ENCODE measurements around the gene CTXN2. TPM values are rescaled to one million over a fixed set of nuclear protein-coding genes. Genes with fewer than 3 reads are reported as not detected.

The CTXN2 gene
- total RNA-seq: under 1 TPM in 1 of 2 donors, not detected in 1; under 0.01 TPM

GRCh38 chr15:48191574-48192225 is at the start of gene CTXN2:
Gene CTXN2 (plus strand): TSS chr15:48191665. CDS start chr15:48201301, 9,636 bp downstream.

GRCh38 chr15:48177766-48178647 is 13.5 kb upstream of the CTXN2 start, which contains the start of gene MYEF2:
Gene MYEF2 (minus strand): TSS chr15:48178295. CDS start chr15:48178237, 58 bp downstream.

GRCh38 chr15:48205981-48206380 is 14.5 kb downstream of the CTXN2 start, which contains the start of gene SLC12A1:
Gene SLC12A1 (plus strand): TSS chr15:48206302. CDS start chr15:48207720, 1,418 bp downstream.

Other genes starting within 250 kb of the CTXN2 start
- 100 to 1,000 TPM; 614 to 668 TPM for gene SLC24A5, start 70.7 kb upstream of the CTXN2 start, total RNA-seq
- 1 to 10 TPM; 5.7 to 7.6 TPM for gene MYEF2, start 13.4 kb upstream of the CTXN2 start, total RNA-seq
- gene SLC12A1, start 14.6 kb downstream of the CTXN2 start, total RNA-seq: under 1 TPM in 1 of 2 donors, not detected in 1; under 0.01 TPM
- gene DUT, start 139.8 kb downstream of the CTXN2 start, total RNA-seq: 10 to 100 TPM; 33.7 to 58.3 TPM

Measured in melanocyte of skin (primary cell).